Cardiac septum (tissue), 1 donor: ENCODE measurements around the gene DKKL1. TPM values are rescaled to one million over a fixed set of nuclear protein-coding genes. Genes with fewer than 3 reads are reported as not detected.
"Not testable (repeated sequence)": the region's sequence is repeated elsewhere in the genome, so short reads cannot be mapped to it uniquely, and the experiment has no call there.

ENCODE experiments used
- DNase-seq: peaks from one replicate; pipeline ENCODE4 v3.0.0-alpha.2; 2020; ENCODE audit warnings: low spot score
- intact Hi-C: fragments of 100-400 bp; cut with DNase I; formaldehyde crosslinking; loops from one replicate; pipeline ENCODE4 v1.14.0; 2022
- total RNA-seq: library from RNA; stranded (reverse); fragmentation: NEBNext Ultra II Directional; extraction: Animal tissue kit (Norgen Biotek cat#: 25700); gene quantifications from one replicate; pipeline ENCODE4 v1.2.1, GENCODE V29; 2021
- donor health status: DM: no; HTN: no; CAD: no.

The DKKL1 gene
- total RNA-seq, 1 donor from 2014 or later, result not detected

DNA sequence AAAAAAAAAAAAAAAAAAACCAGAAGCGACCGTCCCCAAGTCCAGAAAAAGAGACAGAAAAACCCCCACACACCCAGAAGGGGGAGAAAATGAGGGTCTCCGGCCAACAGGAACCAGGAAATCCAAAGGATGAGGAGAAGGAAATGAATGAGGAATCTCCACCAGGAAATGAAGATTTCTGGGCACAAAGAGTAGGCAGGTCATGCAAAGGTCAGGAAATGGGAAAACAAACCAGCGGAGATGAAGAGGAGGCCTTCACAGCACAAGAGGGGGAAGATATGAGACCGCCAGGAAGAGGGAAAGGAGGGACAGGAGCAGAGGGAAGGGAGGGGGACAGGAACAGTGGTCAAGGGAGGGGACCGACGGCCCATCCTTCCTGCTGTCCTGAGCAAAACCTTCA, 7.3 kb upstream of the DKKL1 start:
- intact Hi-C loops, result no loop called here
- no peak for DNase-seq

DNA sequence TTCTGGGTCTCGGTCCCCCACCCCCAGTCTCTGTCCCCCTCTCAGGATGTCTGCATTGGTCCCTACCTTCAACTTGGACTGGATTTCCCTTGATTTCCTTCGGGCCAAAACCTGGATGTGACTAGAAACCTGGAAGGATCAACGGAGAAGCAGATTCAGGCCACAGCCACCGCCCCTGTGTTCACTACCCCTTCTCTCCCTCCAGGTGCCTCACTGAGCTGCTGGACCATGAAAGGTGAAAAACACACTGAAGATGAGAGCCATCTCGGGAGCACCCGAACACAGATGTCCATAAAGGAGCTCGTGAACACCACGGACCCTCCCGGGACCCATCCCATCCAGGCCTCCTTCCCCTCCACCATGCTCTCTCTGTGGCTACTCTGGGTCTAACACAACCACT, 6.5 kb upstream of the DKKL1 start:
- no peak for DNase-seq
- intact Hi-C loops, result no loop called here

DNA sequence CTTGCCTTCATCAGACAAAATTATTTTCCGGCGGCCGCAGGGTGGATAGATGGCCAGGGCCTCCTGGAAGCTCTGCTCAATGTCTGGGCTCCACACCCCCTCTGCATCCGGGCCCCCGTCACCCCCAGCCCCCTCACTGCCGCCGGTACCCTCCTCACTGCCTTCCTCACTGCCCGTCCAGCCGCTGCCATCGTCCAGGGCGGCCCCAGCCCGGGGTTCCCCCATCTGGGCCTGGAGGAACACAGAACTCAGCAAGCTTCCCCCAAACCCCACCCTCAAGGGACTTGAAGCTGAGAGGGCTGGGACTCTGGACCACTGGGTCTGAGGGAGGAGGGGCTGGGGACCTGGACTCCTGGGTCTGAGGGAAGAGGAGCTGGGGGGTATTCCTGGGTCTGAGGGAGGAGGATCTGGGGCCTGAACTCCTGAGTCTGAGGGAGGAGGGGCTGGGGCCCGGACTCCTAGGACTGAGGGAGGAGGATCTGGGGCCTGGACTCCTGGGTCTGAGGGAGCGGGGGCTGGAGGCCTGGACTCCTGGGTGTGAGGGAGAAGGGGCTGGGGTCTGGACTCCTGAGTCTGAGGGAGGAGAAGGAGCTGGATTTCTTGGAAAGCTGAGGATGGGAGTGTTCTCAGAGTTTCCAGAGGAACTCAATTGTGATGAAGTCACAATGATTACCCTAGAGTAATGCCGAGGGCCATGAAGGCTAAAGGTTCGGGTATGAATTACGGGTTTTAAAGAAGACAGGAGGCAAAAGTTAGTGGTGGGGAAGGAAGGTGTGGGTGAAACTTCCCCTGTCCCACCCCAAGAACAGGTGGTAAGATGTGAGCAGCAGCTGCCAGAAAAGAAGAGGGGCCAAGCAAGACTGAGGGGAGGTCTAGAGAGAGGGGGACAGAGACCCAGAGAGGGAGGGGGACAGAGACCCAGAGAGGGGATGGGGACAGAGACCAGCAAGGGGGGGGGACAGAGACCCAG, 3.5 kb upstream of the DKKL1 start:
- intact Hi-C loops, result loop anchor here (2.0 kb wide), 1 partner anchor 19 kb away; no protein-coding TSS in a partner anchor
- no peak for DNase-seq

DNA sequence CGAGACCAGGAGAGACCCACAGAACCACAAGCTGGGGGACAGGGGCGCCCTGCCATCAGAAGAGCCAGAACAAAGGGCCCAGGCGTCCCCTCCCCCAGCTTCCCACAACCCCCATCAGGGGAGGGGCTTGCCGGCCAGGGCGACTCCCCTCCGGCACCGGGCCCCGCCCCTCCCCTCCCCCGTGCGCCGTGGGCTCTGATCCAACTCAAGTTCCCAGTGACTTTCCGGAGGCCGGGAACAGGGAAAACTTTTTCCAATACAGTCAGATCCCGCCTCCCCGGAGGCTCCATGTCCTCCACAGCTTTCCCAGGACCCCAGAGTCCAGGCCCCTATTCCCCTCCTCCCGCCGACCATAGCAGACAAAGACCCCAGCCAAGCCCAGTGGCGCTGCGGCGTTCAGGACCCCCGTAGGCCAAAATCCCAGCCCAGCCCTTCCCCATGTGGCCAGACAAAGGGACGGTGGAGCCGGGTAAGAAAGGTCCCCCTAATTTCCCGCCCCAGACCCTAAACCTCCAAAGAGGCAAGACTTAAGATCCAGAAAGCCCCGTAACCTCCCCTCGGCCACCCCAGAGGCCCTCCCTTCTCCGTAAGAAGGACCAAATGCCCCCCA, 2.1 kb upstream of the DKKL1 start:
- peak; percentile 87 for DNase-seq
- intact Hi-C loops, result loop anchor here (2.0 kb wide), 2 partner anchors 21 to 81 kb away; no protein-coding TSS in a partner anchor

DNA sequence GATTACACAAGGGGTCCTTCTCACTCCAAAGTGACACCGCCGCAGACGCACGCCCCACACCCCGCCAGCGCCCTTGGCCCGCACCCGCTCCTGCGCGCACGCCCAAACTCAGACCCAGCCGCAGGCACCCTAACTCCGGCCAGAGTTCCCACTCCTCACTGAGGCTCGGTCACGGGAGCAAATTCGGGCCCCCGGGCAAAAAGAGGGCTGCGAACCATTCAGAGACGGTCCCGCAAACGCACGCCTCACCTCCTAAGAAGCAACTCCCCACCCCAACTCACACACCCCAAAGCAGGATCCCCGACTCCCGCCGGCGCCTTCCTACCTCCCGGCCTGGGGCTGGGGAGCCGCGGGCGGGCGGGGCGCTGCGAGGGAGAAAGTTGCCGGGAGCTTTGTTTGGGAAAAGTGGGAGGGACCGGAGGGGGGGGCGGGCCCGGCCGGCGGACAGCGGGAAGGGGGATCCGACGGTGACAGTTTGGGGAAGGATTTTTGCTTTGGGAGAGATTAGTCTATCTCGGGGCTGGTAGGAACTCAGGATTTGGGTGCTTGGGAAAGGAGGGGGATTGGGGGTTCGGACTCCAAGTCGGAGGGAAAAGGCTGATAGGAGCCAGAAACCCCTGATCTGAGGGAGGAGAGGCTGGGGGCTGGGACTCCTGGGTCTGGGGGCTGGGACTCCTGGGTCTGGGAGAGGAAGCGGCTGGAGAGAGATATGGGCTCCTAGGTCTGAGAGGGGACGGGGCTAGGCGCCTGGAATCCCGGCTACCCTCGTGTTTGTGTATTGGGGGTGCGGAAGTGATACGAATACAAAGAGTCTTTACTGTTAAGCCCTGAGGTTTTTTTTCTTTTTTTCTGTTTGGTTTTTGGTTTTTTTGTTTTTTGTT, 1.4 kb upstream of the DKKL1 start, which contains the start of gene TEAD2:
Gene TEAD2 (minus strand): TSS at position 369 of the 881 bp plus-strand sequence. CDS start 2,341 bp downstream, outside the sequence.
- DNase-seq, result peak; percentile 89
- intact Hi-C loops, result loop anchor here (2.0 kb wide), 1 partner anchor 81 kb away; no protein-coding TSS in a partner anchor

DNA sequence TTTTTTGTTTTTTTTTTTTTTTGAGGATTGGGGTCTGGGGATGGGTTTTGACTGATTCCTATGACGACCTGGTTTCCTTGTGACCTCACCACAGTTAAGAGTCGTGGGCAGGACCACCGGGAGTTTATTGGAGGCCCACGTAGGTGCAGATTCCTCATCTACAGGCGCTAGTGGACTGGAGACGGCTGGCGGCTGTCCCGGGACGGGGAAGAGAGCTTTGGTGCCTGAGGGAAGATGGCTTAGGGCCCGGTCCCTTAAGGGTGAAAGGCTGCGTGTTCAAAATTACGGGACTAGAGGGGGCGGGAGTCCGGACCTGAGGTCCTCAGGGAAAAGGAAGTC, 779 bp upstream of the DKKL1 start:
- intact Hi-C loops, result loop anchor here (2.0 kb wide), 1 partner anchor 80 kb away; no protein-coding TSS in a partner anchor
- no peak for DNase-seq

DNA sequence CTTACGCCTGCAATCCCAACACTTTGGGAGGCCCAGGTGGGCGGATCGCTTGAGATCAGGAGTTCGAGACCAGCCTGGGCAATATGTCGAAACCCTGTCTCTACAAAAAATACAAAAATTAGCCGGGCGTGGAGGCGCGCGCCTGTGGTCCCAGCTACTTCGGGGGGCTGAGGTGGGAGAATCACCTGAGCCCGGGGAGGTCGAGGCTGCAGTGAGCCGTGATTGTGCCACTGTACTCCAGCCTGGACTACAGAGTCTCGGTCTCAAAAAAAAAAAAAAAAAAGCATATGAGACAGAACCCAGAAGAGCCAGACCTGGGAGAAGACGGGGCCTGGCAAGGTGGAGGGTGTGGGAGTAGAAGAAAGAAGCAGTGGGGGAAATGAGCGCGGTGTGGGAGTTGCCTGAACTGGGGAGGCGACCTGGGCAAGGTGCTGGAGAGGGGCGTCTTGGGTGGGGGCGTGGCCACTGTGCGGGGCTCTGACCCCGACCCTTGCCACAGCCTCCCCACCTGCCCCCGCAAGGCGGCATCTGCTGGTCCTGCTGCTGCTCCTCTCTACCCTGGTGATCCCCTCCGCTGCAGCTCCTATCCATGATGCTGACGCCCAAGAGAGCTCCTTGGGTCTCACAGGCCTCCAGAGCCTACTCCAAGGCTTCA, 533 bp downstream of the DKKL1 start:
- intact Hi-C loops, result no loop called here
- DNase-seq, result no peak

DNA sequence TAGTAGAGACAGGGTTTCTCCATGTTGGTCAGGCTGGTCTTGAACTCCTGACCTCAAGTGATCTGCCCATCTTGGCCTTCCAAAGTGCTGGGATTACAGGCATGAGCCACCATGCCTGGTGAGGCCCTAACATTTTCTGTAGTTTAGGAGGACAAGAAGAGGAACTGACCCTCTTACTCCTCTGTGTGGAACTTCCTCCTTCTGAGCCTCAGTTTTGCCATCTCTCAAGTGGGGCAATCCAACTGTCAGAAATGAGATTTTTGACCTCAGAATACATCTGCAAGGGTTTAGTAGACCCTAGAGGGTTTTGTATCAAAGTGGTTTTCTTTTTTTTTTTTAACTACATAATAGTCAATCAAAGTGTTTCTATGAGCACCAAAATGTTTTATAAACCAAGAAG, 2.4 kb downstream of the DKKL1 start:
- no peak for DNase-seq

DNA sequence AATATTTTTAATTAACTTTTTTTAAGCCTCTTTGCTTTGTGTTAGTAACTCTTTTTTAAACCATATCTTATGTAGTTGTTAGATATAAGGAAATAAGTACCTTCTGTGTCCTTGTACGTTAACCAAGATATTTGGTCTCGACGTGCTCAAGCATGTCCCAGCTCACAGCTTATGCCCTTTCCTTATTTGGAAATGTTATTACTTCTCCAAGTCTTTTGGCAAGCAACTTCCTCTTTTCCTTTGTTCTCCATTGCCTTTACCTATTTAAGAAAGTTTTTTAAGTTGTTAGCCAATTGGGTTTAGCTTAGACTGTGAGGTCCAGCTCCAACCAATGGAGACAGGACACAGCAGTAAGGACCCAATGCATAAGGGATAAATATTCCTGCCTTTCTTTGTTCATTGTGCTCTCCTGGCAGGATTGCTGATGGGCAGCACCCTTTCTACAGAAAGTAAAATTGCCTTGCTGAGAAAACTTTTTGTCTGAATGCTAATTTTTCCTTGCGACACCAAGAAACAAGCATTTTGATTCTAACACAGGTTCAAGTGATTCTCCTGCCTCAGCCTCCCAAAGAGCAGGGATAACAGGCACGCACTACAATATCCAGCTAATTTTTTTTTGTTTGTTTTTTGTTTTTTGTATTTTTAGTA, 5.2 kb downstream of the DKKL1 start:
- intact Hi-C loops, result no loop called here
- no peak for DNase-seq

More for the DNA sequence above, 2.4 kb downstream of the DKKL1 start:
- intact Hi-C loops, result no loop called here

DNA sequence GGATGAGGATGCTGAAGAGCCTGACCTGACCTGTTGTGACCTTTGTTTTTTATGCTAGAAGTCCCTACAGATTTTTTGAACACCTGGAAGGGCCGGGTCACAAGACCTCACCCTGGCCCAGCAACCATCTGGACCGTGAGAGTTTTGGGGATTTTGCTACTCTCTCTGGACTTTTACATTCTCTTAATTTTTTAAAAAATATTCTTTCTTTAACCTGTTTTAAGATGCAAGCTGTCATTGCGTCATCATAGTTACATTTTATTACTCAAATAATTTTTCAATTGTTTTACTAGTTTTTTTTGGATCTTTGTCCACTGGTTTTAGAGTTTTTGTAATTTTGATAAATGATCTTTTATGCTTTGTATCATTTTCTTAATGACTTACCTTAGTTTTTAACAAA, 7.5 kb downstream of the DKKL1 start:
- intact Hi-C loops, result no loop called here
- DNase-seq, result no peak

DNA sequence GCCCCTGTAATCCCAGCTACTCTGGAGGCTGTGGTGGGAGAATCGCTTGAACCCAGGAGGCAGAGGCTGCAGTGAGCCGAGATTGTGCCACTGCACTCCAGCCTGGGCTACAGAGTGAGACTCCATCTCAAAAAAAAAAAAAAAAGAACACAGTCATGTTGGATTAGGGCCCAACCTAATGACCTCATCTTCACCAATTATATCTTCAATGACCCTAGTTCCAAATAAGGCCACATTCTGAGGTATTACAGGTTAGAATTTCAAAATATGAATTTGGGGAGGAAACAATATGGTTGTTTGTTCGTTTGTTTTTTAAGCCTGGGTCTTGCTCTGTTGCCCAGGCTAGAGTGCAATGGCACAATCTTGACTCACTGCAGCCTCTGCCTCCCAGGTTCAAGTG, 9.5 kb downstream of the DKKL1 start:
- intact Hi-C loops, DNase-seq: not testable (repeated sequence)

DNA sequence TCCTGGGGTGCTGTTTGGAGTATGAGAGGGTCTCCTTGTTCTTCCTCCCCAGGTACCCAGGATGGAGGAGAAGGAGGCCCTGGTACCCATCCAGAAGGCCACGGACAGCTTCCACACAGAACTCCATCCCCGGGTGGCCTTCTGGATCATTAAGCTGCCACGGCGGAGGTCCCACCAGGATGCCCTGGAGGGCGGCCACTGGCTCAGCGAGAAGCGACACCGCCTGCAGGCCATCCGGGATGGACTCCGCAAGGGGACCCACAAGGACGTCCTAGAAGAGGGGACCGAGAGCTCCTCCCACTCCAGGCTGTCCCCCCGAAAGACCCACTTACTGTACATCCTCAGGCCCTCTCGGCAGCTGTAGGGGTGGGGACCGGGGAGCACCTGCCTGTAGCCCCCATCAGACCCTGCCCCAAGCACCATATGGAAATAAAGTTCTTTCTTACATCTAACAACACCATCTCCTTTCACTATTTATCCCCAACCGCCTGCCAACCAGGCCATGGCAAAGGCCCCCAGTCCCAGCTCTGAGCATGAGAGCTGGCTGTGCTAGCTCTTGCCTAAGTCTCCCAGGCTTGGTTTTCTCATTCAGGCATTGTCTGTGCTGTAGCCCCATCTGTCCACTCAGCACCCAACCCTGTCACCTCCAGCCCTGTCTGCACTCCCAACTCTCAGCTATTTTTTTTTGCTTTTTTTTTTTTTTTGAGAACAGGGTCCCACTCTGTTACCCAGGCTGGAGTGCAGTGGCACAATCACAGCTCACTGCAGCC, 11.2 kb downstream of the DKKL1 start:
- no peak for DNase-seq
- intact Hi-C loops, result no loop called here

DNA sequence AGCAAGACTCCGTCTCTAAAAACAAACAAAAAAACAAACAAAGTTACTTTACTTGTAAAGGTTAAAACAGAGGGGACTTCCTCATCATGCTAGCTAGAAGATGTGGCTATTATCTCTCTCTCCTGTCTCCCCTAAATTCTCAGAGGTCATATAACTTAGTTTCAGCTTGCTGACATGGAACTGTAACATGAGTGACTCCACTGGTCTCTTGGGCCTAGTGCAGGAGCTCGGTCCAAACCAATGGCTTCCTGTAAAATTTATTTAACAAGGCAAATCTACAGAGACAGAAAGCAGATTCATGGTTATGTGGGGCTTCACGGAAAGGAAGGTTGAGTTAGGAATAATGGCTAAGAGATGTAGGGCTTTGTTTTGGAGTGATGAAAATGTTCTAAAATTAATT, 14.8 kb downstream of the DKKL1 start:
- no peak for DNase-seq
- intact Hi-C loops, result no loop called here

DNA sequence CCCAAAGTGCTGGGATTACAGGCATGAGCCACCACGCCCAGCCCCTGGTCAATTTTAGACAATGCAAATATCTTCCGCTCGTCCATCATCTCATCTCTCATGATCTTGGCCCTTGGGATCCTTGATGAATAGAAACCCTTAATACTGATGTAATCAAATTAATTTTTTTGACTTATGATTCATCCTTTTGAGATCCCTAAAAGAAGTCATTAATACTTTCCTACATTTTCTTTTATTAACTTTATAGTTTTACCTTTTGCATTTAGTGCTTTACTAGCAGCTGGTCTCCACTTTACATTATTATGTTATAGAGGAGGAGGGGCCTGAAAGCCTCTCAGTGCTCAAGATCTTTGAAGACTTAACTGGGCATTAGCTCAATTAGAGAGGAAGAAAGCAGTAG, 16.7 kb downstream of the DKKL1 start:
- intact Hi-C loops, result no loop called here
- DNase-seq, result no peak

DNA sequence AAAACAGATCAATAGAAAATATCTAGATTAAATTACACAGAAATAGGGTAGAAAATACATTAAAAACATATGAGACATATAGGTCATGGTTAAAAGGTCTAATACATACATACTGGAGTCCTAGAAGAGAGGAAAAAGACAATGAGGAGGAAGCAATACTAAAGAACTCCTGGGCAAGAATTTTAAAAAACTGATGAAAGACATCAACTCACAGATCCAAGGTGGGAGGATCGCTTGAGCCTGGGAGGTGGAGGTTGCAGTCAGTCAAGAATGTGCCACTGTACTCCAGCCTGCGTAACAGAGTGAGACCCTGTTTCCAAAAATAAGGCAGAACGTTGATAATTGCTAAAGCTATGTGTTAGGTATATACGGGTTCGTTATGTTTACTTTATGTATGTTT, 19.0 kb downstream of the DKKL1 start:
- intact Hi-C loops, result no loop called here
- DNase-seq, result no peak

DNA sequence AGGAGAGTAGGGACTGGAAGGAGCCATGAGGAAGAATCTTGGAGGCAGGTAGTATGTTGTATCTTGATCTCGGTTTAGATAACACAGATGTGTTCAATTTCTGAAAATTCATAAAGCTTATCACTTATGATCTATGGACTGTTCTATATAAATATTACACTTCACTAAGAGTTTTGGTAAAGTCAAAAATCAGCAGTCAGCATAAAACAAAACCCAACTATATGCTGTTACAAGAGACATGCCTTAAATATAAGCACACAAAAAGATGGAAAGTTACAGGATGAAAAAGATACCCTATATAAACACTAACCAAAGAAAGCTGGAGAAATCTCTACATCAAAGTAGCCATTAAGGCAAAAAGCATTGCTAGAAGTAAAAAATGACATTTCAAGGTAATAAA, 19.9 kb downstream of the DKKL1 start:
- no peak for DNase-seq
- intact Hi-C loops, result no loop called here

DNA sequence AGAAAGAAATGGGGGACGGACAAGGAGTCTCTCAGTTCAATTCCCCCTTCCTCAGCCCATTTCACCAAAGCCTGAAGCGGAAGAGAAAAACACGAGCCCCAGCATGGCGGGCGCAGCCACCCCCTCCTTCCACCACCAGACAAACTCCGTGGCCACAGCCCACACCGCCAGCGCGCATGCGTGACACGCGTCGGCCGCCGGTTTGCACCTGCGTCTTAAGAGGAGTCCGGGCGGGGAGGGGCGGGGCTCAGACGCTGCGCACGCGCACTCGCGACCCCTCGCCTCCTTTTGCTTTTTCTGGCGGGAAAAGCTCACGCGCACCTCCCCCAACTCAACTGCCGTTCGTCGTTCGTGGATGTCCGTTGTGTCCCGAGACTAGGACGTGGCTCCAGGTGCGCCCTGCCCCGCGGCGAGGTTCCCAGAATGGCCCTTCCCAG, 24.3 kb downstream of the DKKL1 start, which contains the start of gene KASH5:
Gene KASH5 (plus strand): TSS at position 314 of the 437 bp plus-strand sequence. CDS start 2,635 bp downstream, outside the sequence.
- peak; percentile 90 for DNase-seq
- intact Hi-C loops, result no loop called here

DNA sequence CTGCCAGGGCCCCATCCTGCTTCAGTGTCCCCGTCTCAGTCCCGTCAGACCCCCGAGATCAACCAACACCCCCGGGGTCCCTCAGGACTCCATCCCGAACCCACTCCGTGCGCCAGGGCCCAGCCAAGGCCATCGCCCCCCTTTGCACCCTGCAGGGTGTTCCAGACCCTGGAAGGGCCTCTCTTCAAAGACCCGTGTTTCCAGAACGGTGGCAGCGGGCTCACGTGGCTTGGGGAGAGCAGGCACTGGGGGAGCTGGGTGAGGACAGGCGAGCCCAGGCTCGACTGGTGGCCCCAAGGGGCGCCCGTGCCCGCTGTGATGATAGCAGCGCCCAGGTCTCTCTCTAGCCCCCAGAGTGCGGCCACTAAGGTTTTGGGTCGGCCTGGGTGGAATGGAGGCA, 25.7 kb downstream of the DKKL1 start:
- intact Hi-C loops, result no loop called here
- DNase-seq, result no peak
